ENCODE measurements around the gene CHD5.

GRCh38 chr1:6154525-6155319, 25.4 kb downstream of the CHD5 start:
- TF ChIP-seq, protein P1, sequence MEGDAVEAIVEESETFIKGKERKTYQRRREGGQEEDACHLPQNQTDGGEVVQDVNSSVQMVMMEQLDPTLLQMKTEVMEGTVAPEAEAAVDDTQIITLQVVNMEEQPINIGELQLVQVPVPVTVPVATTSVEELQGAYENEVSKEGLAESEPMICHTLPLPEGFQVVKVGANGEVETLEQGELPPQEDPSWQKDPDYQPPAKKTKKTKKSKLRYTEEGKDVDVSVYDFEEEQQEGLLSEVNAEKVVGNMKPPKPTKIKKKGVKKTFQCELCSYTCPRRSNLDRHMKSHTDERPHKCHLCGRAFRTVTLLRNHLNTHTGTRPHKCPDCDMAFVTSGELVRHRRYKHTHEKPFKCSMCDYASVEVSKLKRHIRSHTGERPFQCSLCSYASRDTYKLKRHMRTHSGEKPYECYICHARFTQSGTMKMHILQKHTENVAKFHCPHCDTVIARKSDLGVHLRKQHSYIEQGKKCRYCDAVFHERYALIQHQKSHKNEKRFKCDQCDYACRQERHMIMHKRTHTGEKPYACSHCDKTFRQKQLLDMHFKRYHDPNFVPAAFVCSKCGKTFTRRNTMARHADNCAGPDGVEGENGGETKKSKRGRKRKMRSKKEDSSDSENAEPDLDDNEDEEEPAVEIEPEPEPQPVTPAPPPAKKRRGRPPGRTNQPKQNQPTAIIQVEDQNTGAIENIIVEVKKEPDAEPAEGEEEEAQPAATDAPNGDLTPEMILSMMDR (IDR thresholded peaks at IDR 0.05): no peak
- no peak for TF ChIP-seq POLR2A (IDR thresholded peaks at IDR 0.05)

Measured in adrenal gland (tissue), 5 donors.